ENCODE measurements around the gene ZYG11A.

GRCh38 chr1:52904208-52904926 lies 61.8 kb downstream of the ZYG11A start:
- TF ChIP-seq CTCF (tag by site-specific recombination; IDR thresholded peaks at IDR 0.05) (no peak), ZNF211 (tag by site-specific recombination; IDR thresholded peaks at IDR 0.05; ENCODE audit: low read depth) (no peak), ZNF768 (tag by site-specific recombination; IDR thresholded peaks at IDR 0.05) (no peak), ZNF561 (tag by site-specific recombination; IDR thresholded peaks at IDR 0.05; ENCODE audit: borderline replicate concordance) (no peak), GLIS2 (tag by site-specific recombination; IDR thresholded peaks at IDR 0.05) (no peak), ZBTB44 (tag by site-specific recombination; IDR thresholded peaks at IDR 0.05) (no peak), ZNF16 (tag by site-specific recombination; IDR thresholded peaks at IDR 0.05; ENCODE audit: low read depth) (no peak), ZNF514 (tag by site-specific recombination; IDR thresholded peaks at IDR 0.05) (no peak), ZNF133 (tag by site-specific recombination; IDR thresholded peaks at IDR 0.05) (no peak)
